Calu3 (cell line): Measurements from ENCODE around the gene TEX9. TPM values are rescaled to one million over a fixed set of nuclear protein-coding genes. Genes with fewer than 3 reads are reported as not detected.

Experiments used
- BruUV-seq: library from RNA; stranded (reverse); fragments of 400-500 nt; replicated peaks from 2 replicates; lab custom pipeline; 2021; lab: Mats Ljungman, UMichigan
- CTCF ChIA-PET: fragments of 300-600 bp; sonication (Branson Sonifier 250); formaldehyde crosslinking; loops from one replicate; lab custom pipeline; 2022; ENCODE audit warnings: antibody characterized with exemption; lab: Charles Lee
- DNase-seq: peaks from one replicate; pipeline ENCODE4 v3.0.0; 2022
- H3K27ac Mint-ChIP-seq: one replicate; pipeline ENCODE4 v1.8.0; 2022; ENCODE audit warnings: mixed read lengths; ENCODE audit not compliant: unreplicated experiment
- H3K27me3 Mint-ChIP-seq: one replicate; pipeline ENCODE4 v1.8.0; 2022; ENCODE audit warnings: mixed read lengths; ENCODE audit not compliant: unreplicated experiment
- H3K36me3 Mint-ChIP-seq: one replicate; pipeline ENCODE4 v1.8.0; 2022; ENCODE audit warnings: mild to moderate bottlenecking, moderate library complexity, mixed read lengths; ENCODE audit not compliant: insufficient read depth, unreplicated experiment
- H3K4me1 Mint-ChIP-seq: one replicate; pipeline ENCODE4 v1.8.0; 2022; ENCODE audit warnings: mild to moderate bottlenecking, low read depth, mixed read lengths; ENCODE audit not compliant: unreplicated experiment
- H3K4me3 Mint-ChIP-seq: one replicate; pipeline ENCODE4 v1.8.0; 2022; ENCODE audit warnings: mild to moderate bottlenecking, low read depth, moderate library complexity, mixed read lengths; ENCODE audit not compliant: unreplicated experiment
- H3K9me3 Mint-ChIP-seq: one replicate; pipeline ENCODE4 v1.8.0; 2022; ENCODE audit warnings: low read depth, mixed read lengths; ENCODE audit not compliant: unreplicated experiment
- intact Hi-C: fragments of 100-400 bp; cut with micrococcal nuclease; formaldehyde crosslinking; loops from one replicate; pipeline ENCODE4 v1.10.0; 2022; ENCODE audit not compliant: unreplicated experiment
- total RNA-seq: library from RNA; stranded (reverse); gene quantifications from 2 replicates; pipeline ENCODE4 v1.2.3, GENCODE V29; 2022
- TF ChIP-seq, protein P1 (sequence below): fragments of 200-600 bp; IDR thresholded peaks from one replicate; pipeline ENCODE4 v1.8.0; 2022; ENCODE audit warnings: antibody characterized with exemption; ENCODE audit not compliant: unreplicated experiment

The TEX9 gene
- total RNA-seq, 1 experiment from 2014 or later: 13.3 TPM

DNA sequence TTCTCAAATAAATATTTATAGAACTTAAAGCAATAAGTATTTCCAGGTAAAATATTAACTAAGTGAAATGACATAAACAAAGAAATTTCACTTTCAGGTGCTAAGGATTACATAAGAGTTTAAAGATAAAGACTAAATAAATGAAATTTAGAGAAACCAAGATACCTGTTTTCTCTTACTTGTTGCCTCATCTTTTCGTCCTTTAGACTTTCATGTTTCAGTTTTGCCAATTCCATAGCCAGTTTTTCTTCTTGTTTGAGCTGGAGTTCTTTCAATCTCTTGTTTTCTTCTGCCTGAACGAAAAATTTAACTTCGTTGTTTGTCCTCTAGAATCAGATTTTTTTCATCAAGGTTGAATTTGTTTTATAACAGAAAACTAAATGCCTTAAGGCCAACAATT is 91.0 kb downstream of the TEX9 start:
- H3K9me3 Mint-ChIP-seq: no peaks in the 10 kb centered on the region
- no TSS peak for BruUV-seq
- H3K27ac Mint-ChIP-seq: no peak overlapping the region
- H3K27me3 Mint-ChIP-seq: no peaks in the 10 kb centered on the region
- H3K36me3 Mint-ChIP-seq: peaks cover 13% of the 10 kb centered on the region
- no peaks in the 10 kb centered on the region for H3K4me1 Mint-ChIP-seq
- TF ChIP-seq, protein P1, sequence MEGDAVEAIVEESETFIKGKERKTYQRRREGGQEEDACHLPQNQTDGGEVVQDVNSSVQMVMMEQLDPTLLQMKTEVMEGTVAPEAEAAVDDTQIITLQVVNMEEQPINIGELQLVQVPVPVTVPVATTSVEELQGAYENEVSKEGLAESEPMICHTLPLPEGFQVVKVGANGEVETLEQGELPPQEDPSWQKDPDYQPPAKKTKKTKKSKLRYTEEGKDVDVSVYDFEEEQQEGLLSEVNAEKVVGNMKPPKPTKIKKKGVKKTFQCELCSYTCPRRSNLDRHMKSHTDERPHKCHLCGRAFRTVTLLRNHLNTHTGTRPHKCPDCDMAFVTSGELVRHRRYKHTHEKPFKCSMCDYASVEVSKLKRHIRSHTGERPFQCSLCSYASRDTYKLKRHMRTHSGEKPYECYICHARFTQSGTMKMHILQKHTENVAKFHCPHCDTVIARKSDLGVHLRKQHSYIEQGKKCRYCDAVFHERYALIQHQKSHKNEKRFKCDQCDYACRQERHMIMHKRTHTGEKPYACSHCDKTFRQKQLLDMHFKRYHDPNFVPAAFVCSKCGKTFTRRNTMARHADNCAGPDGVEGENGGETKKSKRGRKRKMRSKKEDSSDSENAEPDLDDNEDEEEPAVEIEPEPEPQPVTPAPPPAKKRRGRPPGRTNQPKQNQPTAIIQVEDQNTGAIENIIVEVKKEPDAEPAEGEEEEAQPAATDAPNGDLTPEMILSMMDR: no peak
- intact Hi-C loops: no loop called here
- no peak overlapping the region for H3K4me3 Mint-ChIP-seq
- CTCF ChIA-PET: interaction anchor here (0.8 kb wide), 1 partner anchor 9 kb away, joined by 4 read pairs; the partner anchor contains the start of gene MNS1
- no peak for DNase-seq

DNA sequence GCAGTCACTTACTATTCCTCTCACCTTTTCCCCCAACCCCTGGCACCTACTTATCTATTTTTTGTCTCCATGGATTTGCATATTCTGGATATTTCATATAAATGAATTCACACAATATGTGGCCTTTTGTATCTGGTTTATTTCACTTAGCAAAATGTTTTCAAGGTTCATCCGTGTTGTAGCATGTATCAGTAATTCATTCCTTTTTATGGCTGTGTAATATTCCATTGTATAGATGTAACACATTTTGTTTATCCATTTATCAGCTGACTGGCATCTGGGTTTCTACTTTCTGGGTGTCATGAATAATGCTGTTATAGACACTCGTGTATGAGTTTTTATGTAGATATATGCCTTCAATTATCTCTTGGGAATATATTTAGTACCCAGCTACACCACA is 93.9 kb downstream of the TEX9 start:
- Mint-ChIP-seq H3K27ac (no peak overlapping the region), H3K4me1 (peaks cover 9% of the 10 kb centered on the region), H3K4me3 (no peak overlapping the region), H3K36me3 (peaks cover 24% of the 10 kb centered on the region), H3K27me3 (no peaks in the 10 kb centered on the region), H3K9me3 (no peaks in the 10 kb centered on the region)
- intact Hi-C loops: no loop called here
- no TSS peak for BruUV-seq
- DNase-seq: no peak
- TF ChIP-seq, protein P1: no peak
- CTCF ChIA-PET: no interaction called here

DNA sequence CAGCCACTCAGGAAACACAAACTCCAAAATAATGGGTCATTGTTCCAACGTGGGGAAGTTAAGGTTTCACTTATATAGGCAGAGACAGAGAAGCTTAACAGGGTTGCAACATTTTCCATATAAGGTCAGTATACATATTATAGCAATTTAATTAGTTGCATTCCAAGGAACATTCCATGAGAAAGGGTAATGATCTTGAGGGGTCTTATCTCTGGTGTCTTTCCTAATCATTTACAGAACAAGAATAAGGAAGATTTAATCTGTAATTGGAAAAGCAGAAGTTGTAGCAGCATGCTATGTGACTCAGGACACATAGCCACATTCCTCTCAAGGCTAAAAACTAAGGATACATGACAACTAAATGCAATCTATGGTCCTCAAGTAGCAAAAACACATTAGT is 94.8 kb downstream of the TEX9 start:
- H3K4me1 Mint-ChIP-seq: peaks cover 9% of the 10 kb centered on the region
- peaks cover 34% of the 10 kb centered on the region for H3K36me3 Mint-ChIP-seq
- peak overlapping the region; percentile 50 for H3K27ac Mint-ChIP-seq
- no peaks in the 10 kb centered on the region for H3K9me3 Mint-ChIP-seq
- BruUV-seq: no TSS peak
- TF ChIP-seq, protein P1: no peak
- H3K27me3 Mint-ChIP-seq: no peaks in the 10 kb centered on the region
- H3K4me3 Mint-ChIP-seq: no peak overlapping the region
- DNase-seq: no peak
- intact Hi-C loops: no loop called here
- CTCF ChIA-PET: interaction anchor here (0.6 kb wide), 2 partner anchors 14 to 214 kb away, joined by 3 read pairs; no protein-coding TSS in a partner anchor

DNA sequence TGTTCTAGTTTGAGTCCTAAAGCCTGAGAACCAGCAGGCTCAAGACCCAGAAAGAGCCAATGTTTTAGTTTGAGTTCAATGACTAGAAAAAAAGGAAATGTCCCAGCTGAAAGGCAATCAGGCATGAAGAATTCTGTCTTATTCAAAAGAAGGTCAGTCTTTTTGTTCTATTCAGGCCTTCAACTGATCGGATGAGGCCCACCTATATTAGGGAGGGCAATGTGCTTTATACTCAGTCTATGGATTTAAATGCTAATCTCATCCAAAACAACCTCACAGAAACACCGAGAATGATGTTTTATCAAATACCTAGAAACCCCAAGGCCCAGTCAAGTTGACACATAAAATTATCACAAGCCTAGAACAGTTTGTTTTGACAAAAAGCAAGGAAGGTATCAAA is 95.7 kb downstream of the TEX9 start:
- Mint-ChIP-seq H3K4me3 (no peak overlapping the region), H3K27ac (no peak overlapping the region), H3K9me3 (no peaks in the 10 kb centered on the region), H3K36me3 (peaks cover 36% of the 10 kb centered on the region), H3K27me3 (no peaks in the 10 kb centered on the region), H3K4me1 (peaks cover 9% of the 10 kb centered on the region)
- no peak for DNase-seq
- CTCF ChIA-PET: no interaction called here
- intact Hi-C loops: no loop called here
- TF ChIP-seq, protein P1: no peak
- no TSS peak for BruUV-seq
